Prostate gland (tissue), 2 donors: ENCODE results near the gene CCDC191. TPM values are rescaled to one million over a fixed set of nuclear protein-coding genes. Genes with fewer than 3 reads are reported as not detected.

Source experiments
- DNase-seq: peaks from one replicate; pipeline ENCODE4 v3.0.0-alpha.2; 2019; ENCODE audit warnings: low spot score
- H3K27ac ChIP-seq, 2 donors: fragments of 200-600 bp; sonication (generic); 2 replicates each; pipeline ENCODE4 v1.5.1; 2017 to 2019
- H3K27me3 ChIP-seq: fragments of 200-600 bp; sonication (generic); replicated peaks from 2 replicates; pipeline ENCODE4 v1.5.1; 2019; ENCODE audit not compliant: insufficient read depth
- H3K36me3 ChIP-seq, 2 donors: fragments of 200-600 bp; sonication (generic); 1 replicate in 1 of 2; 2 replicates in 1 of 2; pipeline versions ENCODE4 v1.5.1 to v1.8.1; 2017 to 2019
- H3K4me1 ChIP-seq: fragments of 200-600 bp; sonication (generic); replicated peaks from 2 replicates; pipeline ENCODE4 v1.5.1; 2019
- H3K4me3 ChIP-seq, 2 donors: fragments of 200-600 bp; sonication (generic); 2 replicates each; pipeline ENCODE4 v1.5.1; 2017 to 2019
- H3K9me3 ChIP-seq: fragments of 200-600 bp; sonication (generic); 2 replicates; pipeline ENCODE4 v1.5.1; 2017
- CTCF ChIP-seq, 4 experiments: fragments of 200-600 bp in 2 of 4; fragments of 450-650 bp in 2 of 4; sonication (generic) in 2 of 4; IDR thresholded peaks; 1 replicate in 3 of 4; 2 replicates in 1 of 4; pipeline ENCODE4 v1.5.1; 2016 to 2019; ENCODE audit warnings: antibody characterized with exemption in 4 of 4, mild to moderate bottlenecking in 2 of 4, moderate library complexity in 2 of 4
- POLR2A ChIP-seq: fragments of 450-650 bp; IDR thresholded peaks from one replicate; pipeline ENCODE4 v1.6.1; 2016; ENCODE audit warnings: antibody characterized with exemption, mild to moderate bottlenecking
- POLR2AphosphoS5 ChIP-seq: sonication (generic); formaldehyde crosslinking; IDR thresholded peaks from one replicate; pipeline ENCODE4 v1.6.1; 2017; ENCODE audit warnings: antibody characterized with exemption
- WGBS: methylation state at CpG from one replicate; pipeline ENCODE4 v1.1.5; 2018; 5-methylcytosine and 5-hydroxymethylcytosine counted together
- intact Hi-C: fragments of 100-400 bp; cut with DNase I; formaldehyde crosslinking; loops from one replicate; pipeline ENCODE4 v1.14.2; 2022
- total RNA-seq, 2 donors: library from RNA; depleted of rRNA; stranded (reverse); fragments of >200 nt; gene quantifications; one replicate each; pipeline ENCODE4 v1.1.0, GENCODE V29; 2016

Gene CCDC191
- total RNA-seq, 2 donors from 2014 or later: 4.6 to 8.1 TPM

- Histone ChIP-seq H3K9me3 (no peaks in the 10 kb centered on the region), H3K27ac (no peak overlapping the region), H3K36me3 (no peaks in the 10 kb centered on the region), H3K27me3 (no peaks in the 10 kb centered on the region), H3K4me3 (no peak overlapping the region), H3K4me1 (no peaks in the 10 kb centered on the region)
- 87% methylated on average over 7 of the region's 7 CpGs for WGBS
- intact Hi-C loops: no loop called here
- DNase-seq: no peak
- TF ChIP-seq POLR2AphosphoS5 (no peak), POLR2A (no peak), CTCF (IDR thresholded peaks at IDR 0.05) (no peak)
Observed at GRCh38 chr3:114014211-114014610, 42.1 kb downstream of the CCDC191 start.

- H3K36me3 ChIP-seq: no peaks in the 10 kb centered on the region
- DNase-seq: no peak
- TF ChIP-seq CTCF (IDR thresholded peaks at IDR 0.05): no peak
- TF ChIP-seq POLR2A: no peak
- no peak for TF ChIP-seq POLR2AphosphoS5
- no peaks in the 10 kb centered on the region for H3K4me1 ChIP-seq
- H3K4me3 ChIP-seq: no peak overlapping the region
- no peak overlapping the region for H3K27ac ChIP-seq
- no peaks in the 10 kb centered on the region for H3K9me3 ChIP-seq
- H3K27me3 ChIP-seq: no peaks in the 10 kb centered on the region
- 96% methylated on average over 2 of the region's 2 CpGs for WGBS
- intact Hi-C loops: no loop called here
Observed at GRCh38 chr3:114011059-114011797, 45.1 kb downstream of the CCDC191 start.

GRCh38 chr3:114005481-114005880 is 50.8 kb downstream of the CCDC191 start:
- TF ChIP-seq POLR2AphosphoS5 (no peak), POLR2A (no peak)
- no peaks in the 10 kb centered on the region for H3K36me3 ChIP-seq
- intact Hi-C loops: no loop called here
- 100% methylated on average over 5 of the region's 5 CpGs for WGBS
- H3K27me3 ChIP-seq: no peaks in the 10 kb centered on the region
- no peaks in the 10 kb centered on the region for H3K9me3 ChIP-seq
- no peak overlapping the region for H3K27ac ChIP-seq
- no peak overlapping the region for H3K4me3 ChIP-seq
- no peak for DNase-seq
- no peaks in the 10 kb centered on the region for H3K4me1 ChIP-seq

GRCh38 chr3:113985541-113985940 is 70.8 kb downstream of the CCDC191 start:
- H3K4me1 ChIP-seq: no peaks in the 10 kb centered on the region
- no peak overlapping the region for H3K27ac ChIP-seq
- 78% methylated on average over 4 of the region's 4 CpGs for WGBS
- no peaks in the 10 kb centered on the region for H3K36me3 ChIP-seq
- TF ChIP-seq POLR2AphosphoS5 (no peak), CTCF (IDR thresholded peaks at IDR 0.05) (no peak), POLR2A (no peak)
- H3K27me3 ChIP-seq: no peaks in the 10 kb centered on the region
- intact Hi-C loops: no loop called here
- no peak overlapping the region for H3K4me3 ChIP-seq
- H3K9me3 ChIP-seq: no peaks in the 10 kb centered on the region
- no peak for DNase-seq

- Histone ChIP-seq H3K36me3 (no peaks in the 10 kb centered on the region), H3K9me3 (no peaks in the 10 kb centered on the region), H3K27ac (no peak overlapping the region), H3K4me1 (no peaks in the 10 kb centered on the region), H3K4me3 (no peak overlapping the region), H3K27me3 (no peaks in the 10 kb centered on the region)
- no peak for DNase-seq
- 85% methylated on average over 3 of the region's 3 CpGs for WGBS
- no peak for TF ChIP-seq POLR2A
- no peak for TF ChIP-seq CTCF (IDR thresholded peaks at IDR 0.05)
- no peak for TF ChIP-seq POLR2AphosphoS5
- intact Hi-C loops: no loop called here
Observed at GRCh38 chr3:113983544-113983943, 72.8 kb downstream of the CCDC191 start.
